Smooth muscle cell (in vitro differentiated cells): ENCODE results near the gene EXOG. TPM values are rescaled to one million over a fixed set of nuclear protein-coding genes. Genes with fewer than 3 reads are reported as not detected.

Experiments used
- DNase-seq: peaks from one replicate; lab custom pipeline; 2025; ENCODE audit not compliant: unreplicated experiment; lab: John Stamatoyannopoulos, UW
- H2AFZ ChIP-seq: fragments of 200-600 bp; sonication (generic); 2 replicates; pipeline ENCODE4 v1.6.0; 2016; ENCODE audit warnings: antibody characterized with exemption, low read depth, mild to moderate bottlenecking
- H3F3A ChIP-seq: fragments of 200-600 bp; sonication (generic); 2 replicates; pipeline ENCODE4 v1.6.0; 2017; ENCODE audit warnings: antibody characterized with exemption, low read depth
- H3K27ac ChIP-seq: fragments of 200-600 bp; sonication (generic); 2 replicates; pipeline ENCODE4 v1.5.1; 2016; ENCODE audit warnings: low read depth, mild to moderate bottlenecking
- H3K27me3 ChIP-seq: fragments of 200-600 bp; sonication (generic); 2 replicates; pipeline ENCODE4 v1.6.1; 2016; ENCODE audit warnings: low read depth, mild to moderate bottlenecking
- H3K36me3 ChIP-seq: fragments of 200-600 bp; sonication (generic); 2 replicates; pipeline ENCODE4 v1.5.1; 2016; ENCODE audit warnings: low read depth
- H3K4me1 ChIP-seq: fragments of 200-600 bp; sonication (generic); 2 replicates; pipeline ENCODE4 v1.5.1; 2016; ENCODE audit warnings: low read depth
- H3K4me2 ChIP-seq: fragments of 200-600 bp; sonication (generic); 2 replicates; pipeline ENCODE4 v1.6.0; 2016; ENCODE audit warnings: mild to moderate bottlenecking
- H3K4me3 ChIP-seq: fragments of 200-600 bp; sonication (generic); 2 replicates; pipeline ENCODE4 v1.5.1; 2016; ENCODE audit warnings: mild to moderate bottlenecking
- H3K79me2 ChIP-seq: fragments of 200-600 bp; sonication (generic); 2 replicates; pipeline ENCODE4 v1.6.0; 2016; ENCODE audit warnings: low read depth, mild to moderate bottlenecking
- H3K9ac ChIP-seq: fragments of 200-600 bp; sonication (generic); 2 replicates; pipeline ENCODE4 v1.6.0; 2016; ENCODE audit warnings: low read depth
- H3K9me3 ChIP-seq: fragments of 200-600 bp; sonication (generic); replicated peaks from 2 replicates; pipeline ENCODE4 v1.5.1; 2016; ENCODE audit warnings: low read depth
- H4K20me1 ChIP-seq: fragments of 200-600 bp; sonication (generic); 2 replicates; pipeline ENCODE4 v1.6.0; 2016; ENCODE audit warnings: low read depth
- CTCF ChIP-seq: fragments of 200-600 bp; sonication (generic); IDR thresholded peaks from 2 replicates; pipeline ENCODE4 v1.5.1; 2017; ENCODE audit warnings: borderline replicate concordance, mild to moderate bottlenecking, antibody characterized with exemption; ENCODE audit not compliant: insufficient read depth, poor library complexity, severe bottlenecking
- WGBS: methylation state at CpG from one replicate; pipeline ENCODE4 v1.1.7; 2016; ENCODE audit warnings: low lambda C conversion rate; 5-methylcytosine and 5-hydroxymethylcytosine counted together
- polyA plus RNA-seq: library from polyadenylated mRNA; unstranded; fragments of >200 nt; fragmentation: Nextera tagmentation; extraction: Ambion mirVana; gene quantifications from 2 replicates; pipeline ENCODE4 v1.2.1, GENCODE V29; 2016
- total RNA-seq: library from RNA; depleted of rRNA; stranded (reverse); fragments of >200 nt; gene quantifications from 2 replicates; pipeline ENCODE4 v1.2.3, GENCODE V29; 2014

EXOG gene
- total and polyA plus RNA-seq, 2 experiments from 2014 or later = 3.9 to 5.2 TPM

GRCh38 chr3:38478901-38479300 lies 17.2 kb upstream of the EXOG start:
- Histone ChIP-seq H3K79me2 (no peaks in the 10 kb centered on the region), H3F3A (no peaks in the 10 kb centered on the region), H3K4me1 (no peaks in the 10 kb centered on the region), H3K9me3 (no peaks in the 10 kb centered on the region), H3K27me3 (no peaks in the 10 kb centered on the region), H3K9ac (no peak overlapping the region), H3K4me2 (no peak overlapping the region), H3K4me3 (no peak overlapping the region), H3K27ac (no peak overlapping the region), H2AFZ (no peak overlapping the region), H4K20me1 (peaks cover 31% of the 10 kb centered on the region), H3K36me3 (no peaks in the 10 kb centered on the region)
- TF ChIP-seq CTCF = no peak
- WGBS = 97% methylated on average over 9 of the region's 9 CpGs
- no peak for DNase-seq

GRCh38 chr3:38479431-38480092 lies 16.6 kb upstream of the EXOG start:
- Histone ChIP-seq H3K4me1 (no peaks in the 10 kb centered on the region), H3F3A (no peaks in the 10 kb centered on the region), H2AFZ (no peak overlapping the region), H3K79me2 (no peaks in the 10 kb centered on the region), H3K4me2 (no peak overlapping the region), H3K9ac (no peak overlapping the region), H3K36me3 (no peaks in the 10 kb centered on the region), H3K9me3 (no peaks in the 10 kb centered on the region), H3K4me3 (no peak overlapping the region), H3K27ac (no peak overlapping the region), H3K27me3 (no peaks in the 10 kb centered on the region), H4K20me1 (peaks cover 24% of the 10 kb centered on the region)
- WGBS = 86% methylated on average over 10 of the region's 10 CpGs
- TF ChIP-seq CTCF = peak; percentile 78
- no peak for DNase-seq

- H3F3A ChIP-seq = no peaks in the 10 kb centered on the region
- H2AFZ ChIP-seq = no peak overlapping the region
- H3K27ac ChIP-seq = no peak overlapping the region
- H3K36me3 ChIP-seq = no peaks in the 10 kb centered on the region
- 74% methylated on average over 3 of the region's 3 CpGs for WGBS
- DNase-seq = no peak
- TF ChIP-seq CTCF = peak; percentile 13
- no peaks in the 10 kb centered on the region for H3K79me2 ChIP-seq
- H4K20me1 ChIP-seq = peaks cover 19% of the 10 kb centered on the region
- H3K9me3 ChIP-seq = no peaks in the 10 kb centered on the region
- H3K4me1 ChIP-seq = no peaks in the 10 kb centered on the region
- H3K4me3 ChIP-seq = no peak overlapping the region
- H3K4me2 ChIP-seq = no peak overlapping the region
- H3K27me3 ChIP-seq = no peaks in the 10 kb centered on the region
- H3K9ac ChIP-seq = no peak overlapping the region
Measured at GRCh38 chr3:38480093-38480445, 16.1 kb upstream of the EXOG start.

GRCh38 chr3:38480930-38481329 lies 15.2 kb upstream of the EXOG start:
- TF ChIP-seq CTCF = no peak
- no peak for DNase-seq

More at GRCh38 chr3:38480930-38481329, 15.2 kb upstream of the EXOG start:
- Histone ChIP-seq H3K4me3 (no peak overlapping the region), H3K27me3 (no peaks in the 10 kb centered on the region), H3K27ac (no peak overlapping the region), H3F3A (no peaks in the 10 kb centered on the region), H3K4me1 (no peaks in the 10 kb centered on the region), H3K79me2 (no peaks in the 10 kb centered on the region), H2AFZ (no peak overlapping the region), H3K9ac (no peak overlapping the region), H3K36me3 (no peaks in the 10 kb centered on the region), H3K4me2 (no peak overlapping the region), H4K20me1 (peaks cover 11% of the 10 kb centered on the region), H3K9me3 (no peaks in the 10 kb centered on the region)
- 93% methylated on average over 2 of the region's 2 CpGs for WGBS
